GM21515 (cell line): Measurements from ENCODE around the gene VPREB3.
"Not testable (repeated sequence)": the region's sequence is repeated elsewhere in the genome, so short reads cannot be mapped to it uniquely, and the experiment has no call there.

Source experiments
- ATAC-seq: cut with Tn5 transposase; IDR thresholded peaks from one replicate; pipeline ENCODE4 v1.9.1; 2021; ENCODE audit not compliant: unreplicated experiment

The VPREB3 gene

GRCh38 chr22:23744485-23744884 is 9.7 kb downstream of the VPREB3 start:
- ATAC-seq: no peak

- no peak for ATAC-seq
Observed at GRCh38 chr22:23744001-23744400, 10.2 kb downstream of the VPREB3 start.

- ATAC-seq: no peak
Observed at GRCh38 chr22:23743303-23743705, 10.9 kb downstream of the VPREB3 start.

GRCh38 chr22:23742505-23743264 is 11.5 kb downstream of the VPREB3 start:
- no peak for ATAC-seq

- no peak for ATAC-seq
Observed at GRCh38 chr22:23737696-23738095, 16.5 kb downstream of the VPREB3 start.

- ATAC-seq: not testable (repeated sequence)
Observed at GRCh38 chr22:23728108-23728507, 26.1 kb downstream of the VPREB3 start.

- no peak for ATAC-seq
Observed at GRCh38 chr22:23722724-23723123, 31.5 kb downstream of the VPREB3 start.

GRCh38 chr22:23722160-23722559 is 32.1 kb downstream of the VPREB3 start:
- ATAC-seq: no peak

- ATAC-seq: no peak
Observed at GRCh38 chr22:23720855-23721254, 33.4 kb downstream of the VPREB3 start.

GRCh38 chr22:23718371-23719165 is 35.7 kb downstream of the VPREB3 start:
- no peak for ATAC-seq

- ATAC-seq: peak; percentile 82
Observed at GRCh38 chr22:23716811-23717801, 37.1 kb downstream of the VPREB3 start.

- no peak for ATAC-seq
Observed at GRCh38 chr22:23715806-23716375, 38.3 kb downstream of the VPREB3 start.

- no peak for ATAC-seq
Observed at GRCh38 chr22:23714596-23715578, 39.3 kb downstream of the VPREB3 start.

GRCh38 chr22:23713696-23714595 is 40.3 kb downstream of the VPREB3 start:
- ATAC-seq: no peak

- no peak for ATAC-seq
Observed at GRCh38 chr22:23712256-23712655, 42.0 kb downstream of the VPREB3 start.

- ATAC-seq: no peak
Observed at GRCh38 chr22:23709107-23709506, 45.1 kb downstream of the VPREB3 start.

GRCh38 chr22:23708270-23708669 is 46.0 kb downstream of the VPREB3 start:
- no peak for ATAC-seq

- ATAC-seq: no peak
Observed at GRCh38 chr22:23705358-23705757, 48.9 kb downstream of the VPREB3 start.

- no peak for ATAC-seq
Observed at GRCh38 chr22:23704829-23705228, 49.4 kb downstream of the VPREB3 start.
